Body of pancreas (tissue), 4 donors: ENCODE data around the gene IRF3.
A peak's percentile ranks its signal among the peaks of the same experiment; 100 is the strongest.

Experiments used
- POLR2A ChIP-seq, 3 donors: fragments of 450-650 bp; IDR thresholded peaks; one replicate each; pipeline ENCODE4 v1.6.1; 2016; ENCODE audit warnings: antibody characterized with exemption in 3 of 3, mild to moderate bottlenecking in 2 of 3
- TF ChIP-seq, protein P1 (sequence below), 7 experiments: fragments of 450-650 bp in 4 of 7; fragments of 200-600 bp in 3 of 7; sonication (generic) in 3 of 7; IDR thresholded peaks; one replicate each; pipeline ENCODE4 v1.5.1; 2016 to 2019; ENCODE audit warnings: antibody characterized with exemption in 7 of 7

DNA sequence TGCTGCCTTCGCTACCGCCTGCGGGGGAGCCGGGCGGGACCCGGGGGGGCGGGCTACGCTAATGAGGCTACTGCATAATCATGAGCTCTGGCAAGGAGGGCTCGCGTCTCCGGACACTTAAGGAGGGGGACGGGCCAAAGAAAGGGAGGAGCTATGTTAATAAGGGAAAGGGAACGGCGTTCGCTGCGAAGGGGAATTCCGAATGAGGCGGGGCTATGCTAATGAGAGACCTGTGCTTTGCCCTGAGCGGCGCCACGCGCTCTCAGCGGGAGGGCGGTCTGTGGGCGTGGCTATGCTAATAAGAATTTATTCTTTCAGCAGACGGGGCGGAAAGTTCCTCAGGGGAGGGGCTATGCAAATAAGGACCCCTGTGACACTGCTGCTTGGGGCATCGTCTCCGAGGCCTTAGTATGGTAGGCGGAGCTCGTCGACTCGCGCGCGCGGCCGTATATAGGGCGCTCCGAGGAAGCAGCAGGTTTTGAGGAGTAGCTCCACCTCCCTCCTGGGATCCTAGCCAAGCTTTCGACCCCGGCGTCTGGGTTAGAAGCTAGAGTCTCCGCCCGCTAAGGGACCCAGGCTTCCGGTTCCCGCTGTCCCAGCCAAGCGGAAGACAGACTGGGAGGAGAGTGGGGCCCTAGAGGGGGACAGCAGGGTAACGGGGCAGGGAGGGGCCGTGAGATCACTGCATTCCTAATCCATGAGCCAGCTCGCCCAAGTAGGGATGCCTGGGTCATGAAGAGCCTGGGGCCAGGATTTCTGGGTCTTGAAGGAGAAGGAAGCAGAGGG is 25.4 kb downstream of the IRF3 start, which contains the start of gene RRAS:
- TF ChIP-seq, protein P1, sequence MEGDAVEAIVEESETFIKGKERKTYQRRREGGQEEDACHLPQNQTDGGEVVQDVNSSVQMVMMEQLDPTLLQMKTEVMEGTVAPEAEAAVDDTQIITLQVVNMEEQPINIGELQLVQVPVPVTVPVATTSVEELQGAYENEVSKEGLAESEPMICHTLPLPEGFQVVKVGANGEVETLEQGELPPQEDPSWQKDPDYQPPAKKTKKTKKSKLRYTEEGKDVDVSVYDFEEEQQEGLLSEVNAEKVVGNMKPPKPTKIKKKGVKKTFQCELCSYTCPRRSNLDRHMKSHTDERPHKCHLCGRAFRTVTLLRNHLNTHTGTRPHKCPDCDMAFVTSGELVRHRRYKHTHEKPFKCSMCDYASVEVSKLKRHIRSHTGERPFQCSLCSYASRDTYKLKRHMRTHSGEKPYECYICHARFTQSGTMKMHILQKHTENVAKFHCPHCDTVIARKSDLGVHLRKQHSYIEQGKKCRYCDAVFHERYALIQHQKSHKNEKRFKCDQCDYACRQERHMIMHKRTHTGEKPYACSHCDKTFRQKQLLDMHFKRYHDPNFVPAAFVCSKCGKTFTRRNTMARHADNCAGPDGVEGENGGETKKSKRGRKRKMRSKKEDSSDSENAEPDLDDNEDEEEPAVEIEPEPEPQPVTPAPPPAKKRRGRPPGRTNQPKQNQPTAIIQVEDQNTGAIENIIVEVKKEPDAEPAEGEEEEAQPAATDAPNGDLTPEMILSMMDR (IDR thresholded peaks at IDR 0.05) = no peak
- TF ChIP-seq POLR2A (IDR thresholded peaks at IDR 0.05) = peak; percentile 86 to 96 (median 95)
